Endothelial cell of umbilical vein (primary cell): Measurements from ENCODE around the gene PDE4B. TPM values are rescaled to one million over a fixed set of nuclear protein-coding genes. Genes with fewer than 3 reads are reported as not detected.

Experiments used
- BruUV-seq: library from RNA; stranded (reverse); fragments of 400-500 nt; replicated peaks from 2 replicates; lab custom pipeline; 2021; lab: Mats Ljungman, UMichigan
- CTCF ChIA-PET: fragments of 300-600, 350-600 bp; sonication (Branson Sonifier 250); formaldehyde crosslinking; loops from one replicate; lab custom pipeline; 2021; ENCODE audit warnings: antibody characterized with exemption, inconsistent platforms; lab: Charles Lee
- POLR2A ChIA-PET: fragments of 300-600, 350-600 bp; sonication (Branson Sonifier 250); formaldehyde crosslinking; loops from one replicate; lab custom pipeline; 2021; ENCODE audit warnings: antibody characterized with exemption, inconsistent platforms; lab: Charles Lee
- DNase-seq: peaks from one replicate; pipeline ENCODE4 v3.0.0-alpha.2; 2011; ENCODE audit warnings: low read depth, low spot score
- FAIRE-seq: peaks from 2 replicates; lab custom pipeline; 2011; peaks lifted over from hg19 to GRCh38; lab: Jason Lieb, UNC
- H2AFZ ChIP-seq: 2 replicates; pipeline ENCODE4 v1.6.0; 2012; ENCODE audit warnings: low read depth, low read length, control low read depth, inconsistent platforms
- H3K27ac ChIP-seq: 2 replicates; pipeline ENCODE4 v1.5.1; 2011; ENCODE audit warnings: low read depth, mild to moderate bottlenecking, control low read depth, low read length, moderate library complexity; ENCODE audit not compliant: insufficient read depth
- H3K27me3 ChIP-seq, 2 experiments: 2 replicates each; pipeline versions ENCODE4 v1.6.0 to v1.6.1; 2011; ENCODE audit warnings: low read length in 2 of 2, mixed read lengths in 1 of 2; ENCODE audit not compliant: control insufficient read depth in 2 of 2, insufficient read depth in 2 of 2
- H3K36me3 ChIP-seq, 2 experiments: 2 replicates in 1 of 2; 3 replicates in 1 of 2; pipeline ENCODE4 v1.5.1; 2011; ENCODE audit warnings: low read length in 2 of 2, mild to moderate bottlenecking in 1 of 2, moderate library complexity in 1 of 2; ENCODE audit not compliant: control insufficient read depth in 2 of 2, insufficient read depth in 2 of 2; ENCODE audit errors: extremely low read depth in 1 of 2
- H3K4me1 ChIP-seq: 3 replicates; pipeline ENCODE4 v1.5.1; 2011; ENCODE audit warnings: mild to moderate bottlenecking, low read length; ENCODE audit not compliant: control insufficient read depth, insufficient read depth; ENCODE audit errors: extremely low read depth
- H3K4me2 ChIP-seq: 2 replicates; pipeline ENCODE4 v1.6.1; 2011; ENCODE audit warnings: low read length, control low read depth, mixed read lengths; ENCODE audit not compliant: insufficient read depth
- H3K4me3 ChIP-seq, 3 experiments: fragments of 200-600 bp in 1 of 3; sonication (generic), shearing (Covaris generic) in 1 of 3; replicated peaks in 1 of 3; 2 replicates each; pipeline ENCODE4 v1.5.1; 2011 to 2016; ENCODE audit warnings: control low read depth in 3 of 3, low read length in 3 of 3, mild to moderate bottlenecking in 2 of 3, inconsistent platforms in 1 of 3, low read depth in 1 of 3, moderate library complexity in 1 of 3; ENCODE audit not compliant: insufficient read depth in 1 of 3
- H3K79me2 ChIP-seq: 2 replicates; pipeline ENCODE4 v1.6.0; 2012; ENCODE audit warnings: low read length, inconsistent platforms; ENCODE audit not compliant: control insufficient read depth, insufficient read depth
- H3K9ac ChIP-seq: replicated peaks from 2 replicates; pipeline ENCODE3; 2011; ENCODE audit warnings: low read length, control low read depth; ENCODE audit not compliant: insufficient read depth; ENCODE audit errors: extremely low read depth
- H3K9me1 ChIP-seq: replicated peaks from 3 replicates; pipeline ENCODE4 v1.6.0; 2011; ENCODE audit warnings: mild to moderate bottlenecking, low read length; ENCODE audit not compliant: control insufficient read depth, insufficient read depth; ENCODE audit errors: extremely low read depth
- H3K9me3 ChIP-seq: replicated peaks from 2 replicates; pipeline ENCODE4 v1.5.1; 2012; ENCODE audit warnings: low read length, inconsistent platforms; ENCODE audit not compliant: control insufficient read depth, insufficient read depth
- H4K20me1 ChIP-seq: replicated peaks from 2 replicates; pipeline ENCODE3; 2011; ENCODE audit warnings: mild to moderate bottlenecking, low read length; ENCODE audit not compliant: control insufficient read depth, insufficient read depth; ENCODE audit errors: extremely low read depth
- CTCF ChIP-seq, 2 donors: IDR thresholded peaks; 1 replicate in 1 of 2; 2 replicates in 1 of 2; pipeline ENCODE4 v1.5.1; 2011; ENCODE audit warnings: low read length in 2 of 2, mild to moderate bottlenecking in 2 of 2, moderate library complexity in 2 of 2, control low read depth in 1 of 2, inconsistent platforms in 1 of 2, low read depth in 1 of 2; ENCODE audit not compliant: insufficient read depth in 1 of 2; ENCODE audit errors: extremely low read depth in 1 of 2
- EZH2 ChIP-seq: IDR thresholded peaks from 2 replicates; pipeline ENCODE4 v1.6.1; 2012; ENCODE audit warnings: borderline replicate concordance, low read depth, mild to moderate bottlenecking, moderate library complexity, low read length, inconsistent platforms; ENCODE audit not compliant: severe bottlenecking
- FOS ChIP-seq: IDR thresholded peaks from 2 replicates; pipeline ENCODE4 v1.6.1; 2011; ENCODE audit warnings: mild to moderate bottlenecking, low read length, moderate library complexity, borderline replicate concordance; ENCODE audit not compliant: insufficient read depth
- GATA2 ChIP-seq: IDR thresholded peaks from 2 replicates; pipeline ENCODE4 v1.7.0; 2011; ENCODE audit warnings: low read depth, mild to moderate bottlenecking, moderate library complexity, mixed read lengths, low read length; ENCODE audit not compliant: insufficient read length, insufficient read depth
- JUN ChIP-seq: IDR thresholded peaks from 2 replicates; pipeline ENCODE4 v1.6.1; 2011; ENCODE audit warnings: borderline replicate concordance, low read depth; ENCODE audit not compliant: insufficient read length, insufficient read depth
- MAX ChIP-seq: IDR thresholded peaks from 2 replicates; pipeline ENCODE4 v1.6.1; 2011; ENCODE audit not compliant: insufficient read depth, insufficient read length
- MYC ChIP-seq: IDR thresholded peaks from one replicate; pipeline ENCODE4 v1.6.1; 2011; ENCODE audit warnings: mild to moderate bottlenecking, low read depth, low read length
- POLR2A ChIP-seq: IDR thresholded peaks from 2 replicates; pipeline ENCODE4 v1.6.1; 2012; ENCODE audit warnings: low read depth, mild to moderate bottlenecking, control low read depth, low read length
- POLR2AphosphoS5 ChIP-seq: IDR thresholded peaks from 2 replicates; pipeline ENCODE4 v1.6.1; 2012; ENCODE audit warnings: low read depth, mild to moderate bottlenecking, control low read depth, low read length, moderate library complexity; ENCODE audit not compliant: insufficient read depth
- dilution Hi-C: fragments of 300-500 bp; cut with MboI; formaldehyde crosslinking; loops from one replicate; pipeline ENCODE4 v1.15.0; 2019; ENCODE audit warnings: low sequenced_read_pairs; ENCODE audit not compliant: extremely low pct_ligation_motif_present
- intact Hi-C: fragments of 100-400 bp; cut with micrococcal nuclease; formaldehyde crosslinking; loops from one replicate; pipeline ENCODE4 v1.10.0; 2022
- polyA plus RNA-seq, 4 experiments: library from polyadenylated mRNA; depleted of rRNA in 3 of 4; stranded (reverse) in 3 of 4; unstranded in 1 of 4; fragments of >200 nt; gene quantifications; 2 replicates each; pipeline versions ENCODE4 v1.2.1 to v1.2.3, GENCODE V29; 2011 to 2012; ENCODE audit warnings: missing spikeins in 1 of 4
- total RNA-seq: library from RNA; stranded (reverse); gene quantifications from 2 replicates; pipeline ENCODE4 v1.2.3, GENCODE V29; 2021

Gene PDE4B
- total and polyA plus RNA-seq, 2 donors (not counting 3 experiments of a cell fraction or from before 2014, with no cell fraction given) = 63.5 to 69.8 TPM

GRCh38 chr1:66357021-66357420, 564.3 kb downstream of the PDE4B start:
- H3K4me1 ChIP-seq = peaks cover 71% of the 10 kb centered on the region

More at GRCh38 chr1:66357021-66357420, 564.3 kb downstream of the PDE4B start:
- Histone ChIP-seq H3K79me2 (peaks cover 93% of the 10 kb centered on the region), H3K9ac (no peak overlapping the region), H3K27ac (no peak overlapping the region), H3K4me3 (no peak overlapping the region), H4K20me1 (no peaks in the 10 kb centered on the region), H3K9me3 (no peaks in the 10 kb centered on the region), H3K4me2 (peak overlapping the region; percentile 19), H3K9me1 (no peaks in the 10 kb centered on the region), H2AFZ (no peak overlapping the region), H3K27me3 (no peaks in the 10 kb centered on the region), H3K36me3 (peaks cover 24 to 30% of the 10 kb centered on the region in 2 experiments)
- TF ChIP-seq GATA2 (no peak), MYC (no peak), CTCF (IDR thresholded peaks at IDR 0.05; ENCODE audit: extremely low read depth in 1 of 2, insufficient read depth in 1 of 2, low read depth in 1 of 2, low read length in 2 of 2) (no peak), FOS (no peak), POLR2A (no peak), POLR2AphosphoS5 (no peak), JUN (no peak), MAX (no peak), EZH2 (no peak)
- DNase-seq = no peak
- POLR2A ChIA-PET = no interaction called here
- dilution Hi-C loops = no loop called here
- BruUV-seq = no TSS peak
- no peak for FAIRE-seq
- intact Hi-C loops = no loop called here
- CTCF ChIA-PET = interaction anchor here (0.8 to 1.5 kb wide), 3 partner anchors 10 to 89 kb away, joined by 3 to 4 read pairs (median 3); no protein-coding TSS in a partner anchor
